LNCAP (cell line): Measurements from ENCODE around the gene CNTN6.

Source experiments
- TF ChIP-seq, protein P1 (sequence below): fragments of 450-650 bp; IDR thresholded peaks from 2 replicates; pipeline ENCODE4 v1.5.1; 2017; ENCODE audit warnings: mild to moderate bottlenecking

Gene CNTN6

GRCh38 chr3:1131166-1131565 is 38.3 kb downstream of the CNTN6 start:
- TF ChIP-seq, protein P1, sequence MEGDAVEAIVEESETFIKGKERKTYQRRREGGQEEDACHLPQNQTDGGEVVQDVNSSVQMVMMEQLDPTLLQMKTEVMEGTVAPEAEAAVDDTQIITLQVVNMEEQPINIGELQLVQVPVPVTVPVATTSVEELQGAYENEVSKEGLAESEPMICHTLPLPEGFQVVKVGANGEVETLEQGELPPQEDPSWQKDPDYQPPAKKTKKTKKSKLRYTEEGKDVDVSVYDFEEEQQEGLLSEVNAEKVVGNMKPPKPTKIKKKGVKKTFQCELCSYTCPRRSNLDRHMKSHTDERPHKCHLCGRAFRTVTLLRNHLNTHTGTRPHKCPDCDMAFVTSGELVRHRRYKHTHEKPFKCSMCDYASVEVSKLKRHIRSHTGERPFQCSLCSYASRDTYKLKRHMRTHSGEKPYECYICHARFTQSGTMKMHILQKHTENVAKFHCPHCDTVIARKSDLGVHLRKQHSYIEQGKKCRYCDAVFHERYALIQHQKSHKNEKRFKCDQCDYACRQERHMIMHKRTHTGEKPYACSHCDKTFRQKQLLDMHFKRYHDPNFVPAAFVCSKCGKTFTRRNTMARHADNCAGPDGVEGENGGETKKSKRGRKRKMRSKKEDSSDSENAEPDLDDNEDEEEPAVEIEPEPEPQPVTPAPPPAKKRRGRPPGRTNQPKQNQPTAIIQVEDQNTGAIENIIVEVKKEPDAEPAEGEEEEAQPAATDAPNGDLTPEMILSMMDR, result no peak

- TF ChIP-seq, protein P1, result no peak
These were observed 42.4 kb downstream of the CNTN6 start for GRCh38 chr3:1135194-1135593.

- TF ChIP-seq, protein P1, result no peak
These were observed 45.2 kb downstream of the CNTN6 start for GRCh38 chr3:1138036-1138435.

DNA sequence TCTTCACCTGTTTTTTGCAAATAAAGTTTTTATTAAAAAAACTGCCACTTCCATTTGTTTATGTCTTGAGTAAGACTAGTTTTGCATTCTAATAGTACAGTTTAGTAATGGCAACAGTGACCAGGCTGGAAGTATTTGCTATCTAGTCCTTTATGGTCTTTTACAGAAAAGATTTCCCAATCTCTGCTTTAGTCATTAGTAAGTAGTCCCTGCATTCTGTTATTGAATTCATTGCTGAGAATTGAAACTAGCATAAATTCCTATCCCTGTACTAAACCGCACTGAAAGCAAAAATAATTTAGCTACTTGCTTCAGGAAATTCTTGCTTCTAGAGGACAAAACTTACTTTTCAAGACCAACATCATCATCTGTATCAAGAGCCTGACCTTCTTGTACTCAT is 46.2 kb downstream of the CNTN6 start:
- TF ChIP-seq, protein P1, result no peak

DNA sequence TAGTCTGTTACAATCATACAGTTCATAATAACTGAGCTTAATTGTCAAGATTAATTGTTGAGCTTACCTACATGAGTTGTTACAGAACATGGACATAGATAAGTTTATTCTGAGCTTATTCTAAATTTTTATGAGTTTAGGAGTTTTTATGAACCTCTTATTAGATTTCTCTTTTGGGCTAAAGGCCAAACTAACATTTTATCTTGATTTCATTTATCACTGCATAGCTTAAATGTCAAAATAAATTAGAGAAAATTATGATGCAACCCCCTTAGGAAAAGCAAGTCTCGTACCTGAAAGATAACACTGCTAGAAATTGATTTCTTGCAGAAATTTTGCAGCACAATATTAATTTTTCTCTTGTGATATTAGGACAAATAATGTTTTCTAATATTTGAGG is 54.5 kb downstream of the CNTN6 start:
- TF ChIP-seq, protein P1, result no peak

DNA sequence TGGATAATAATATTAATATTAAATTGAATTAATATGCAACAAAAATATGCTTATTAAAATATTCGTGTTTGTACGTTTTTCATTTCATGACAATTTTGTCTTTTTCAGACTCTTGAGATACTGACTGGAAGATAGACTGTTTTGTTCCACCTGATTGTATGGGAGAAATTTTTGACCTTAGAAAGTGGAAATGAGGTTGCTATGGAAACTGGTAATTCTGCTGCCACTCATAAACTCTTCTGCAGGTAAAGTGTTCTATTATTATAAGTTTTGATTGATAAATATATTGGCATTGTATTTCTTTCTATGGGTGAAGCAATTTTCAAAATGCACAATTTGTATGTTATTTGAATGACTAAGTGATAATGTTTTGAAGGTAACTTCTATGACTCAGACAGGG is 55.0 kb downstream of the CNTN6 start:
- TF ChIP-seq, protein P1, result no peak

DNA sequence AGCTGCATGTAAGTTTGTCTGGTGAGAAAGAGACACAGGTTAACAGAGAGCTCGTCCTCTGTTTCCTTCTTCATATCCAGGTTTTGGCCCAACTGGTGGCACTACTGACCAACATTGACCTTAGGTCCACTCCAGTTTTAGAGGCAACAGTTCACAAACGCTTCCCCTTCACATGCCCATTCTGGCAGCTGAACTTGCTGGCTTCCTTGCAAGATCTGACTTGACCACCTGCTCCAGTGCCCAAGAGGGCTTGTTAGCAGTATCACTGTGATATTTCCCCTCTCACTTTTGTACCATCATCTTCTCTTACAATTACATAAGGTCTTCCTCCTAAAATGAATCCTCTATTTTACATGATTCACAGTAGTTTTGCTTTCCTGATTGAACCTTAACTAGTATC is 71.3 kb downstream of the CNTN6 start:
- TF ChIP-seq, protein P1, result no peak

- TF ChIP-seq, protein P1, result no peak
These were observed 78.5 kb downstream of the CNTN6 start for GRCh38 chr3:1171320-1171719.
